Left ventricle myocardium inferior (tissue), 1 donor: ENCODE data around the gene TMEM200B. TPM values are rescaled to one million over a fixed set of nuclear protein-coding genes. Genes with fewer than 3 reads are reported as not detected.
"Not testable (repeated sequence)": the region's sequence is repeated elsewhere in the genome, so short reads cannot be mapped to it uniquely, and the experiment has no call there.

Experiments used
- DNase-seq: peaks from one replicate; pipeline ENCODE4 v3.0.0-alpha.2; 2020
- H3K27ac ChIP-seq: fragments of 200-600 bp; replicated peaks from 2 replicates; pipeline ENCODE4 v1.8.0; 2021
- H3K27me3 ChIP-seq: fragments of 200-600 bp; 2 replicates; pipeline ENCODE4 v1.8.0; 2021; ENCODE audit warnings: low read depth
- H3K36me3 ChIP-seq: fragments of 200-600 bp; 2 replicates; pipeline ENCODE4 v1.8.0; 2021
- H3K4me1 ChIP-seq: fragments of 200-600 bp; 2 replicates; pipeline ENCODE4 v1.8.0; 2021
- H3K4me3 ChIP-seq: fragments of 200-600 bp; 2 replicates; pipeline ENCODE4 v1.8.0; 2021; ENCODE audit warnings: mild to moderate bottlenecking, moderate library complexity
- H3K9me3 ChIP-seq: fragments of 200-600 bp; replicated peaks from 2 replicates; pipeline ENCODE4 v1.8.0; 2021
- intact Hi-C: fragments of 100-400 bp; cut with micrococcal nuclease; formaldehyde crosslinking; loops from one replicate; pipeline ENCODE4 v1.11.0; 2022
- total RNA-seq: library from RNA; stranded (reverse); fragmentation: NEBNext Ultra II Directional; extraction: Animal tissue kit (Norgen Biotek cat#: 25700); gene quantifications from one replicate; pipeline ENCODE4 v1.2.1, GENCODE V29; 2021
- TF ChIP-seq, protein P1 (sequence below): fragments of 200-600 bp; IDR thresholded peaks from 2 replicates; pipeline ENCODE4 v1.8.0; 2021; ENCODE audit warnings: antibody characterized with exemption, mild to moderate bottlenecking, borderline replicate concordance
- donor health status: DM: no; HTN: yes; CAD: no; lungs with severe emphysema.

The TMEM200B gene
- total RNA-seq, 1 donor from 2014 or later: 1.6 TPM

DNA sequence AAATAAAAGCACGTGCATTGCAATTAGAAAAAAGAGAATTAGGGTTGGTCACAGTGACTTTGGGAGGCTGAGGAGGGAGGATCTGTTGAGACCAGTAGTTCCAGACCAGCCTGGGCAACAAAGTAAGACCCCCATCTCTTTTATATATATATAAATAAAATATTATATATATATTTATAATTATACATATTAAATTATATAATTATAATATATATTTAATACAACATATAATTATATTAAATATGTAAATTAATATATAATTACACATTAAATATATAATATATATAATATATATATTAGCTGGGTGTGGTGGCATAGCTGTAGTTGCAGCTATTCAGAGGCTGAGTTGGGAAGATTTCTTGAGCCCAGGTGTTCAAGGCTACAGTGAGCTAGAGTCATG lies 23.2 kb downstream of the TMEM200B start:
- Histone ChIP-seq H3K27ac (no peak overlapping the region), H3K27me3 (no peaks in the 10 kb centered on the region), H3K9me3 (no peaks in the 10 kb centered on the region), H3K4me3 (no peak overlapping the region), H3K4me1 (no peaks in the 10 kb centered on the region), H3K36me3 (peaks cover 20% of the 10 kb centered on the region)
- TF ChIP-seq, protein P1, sequence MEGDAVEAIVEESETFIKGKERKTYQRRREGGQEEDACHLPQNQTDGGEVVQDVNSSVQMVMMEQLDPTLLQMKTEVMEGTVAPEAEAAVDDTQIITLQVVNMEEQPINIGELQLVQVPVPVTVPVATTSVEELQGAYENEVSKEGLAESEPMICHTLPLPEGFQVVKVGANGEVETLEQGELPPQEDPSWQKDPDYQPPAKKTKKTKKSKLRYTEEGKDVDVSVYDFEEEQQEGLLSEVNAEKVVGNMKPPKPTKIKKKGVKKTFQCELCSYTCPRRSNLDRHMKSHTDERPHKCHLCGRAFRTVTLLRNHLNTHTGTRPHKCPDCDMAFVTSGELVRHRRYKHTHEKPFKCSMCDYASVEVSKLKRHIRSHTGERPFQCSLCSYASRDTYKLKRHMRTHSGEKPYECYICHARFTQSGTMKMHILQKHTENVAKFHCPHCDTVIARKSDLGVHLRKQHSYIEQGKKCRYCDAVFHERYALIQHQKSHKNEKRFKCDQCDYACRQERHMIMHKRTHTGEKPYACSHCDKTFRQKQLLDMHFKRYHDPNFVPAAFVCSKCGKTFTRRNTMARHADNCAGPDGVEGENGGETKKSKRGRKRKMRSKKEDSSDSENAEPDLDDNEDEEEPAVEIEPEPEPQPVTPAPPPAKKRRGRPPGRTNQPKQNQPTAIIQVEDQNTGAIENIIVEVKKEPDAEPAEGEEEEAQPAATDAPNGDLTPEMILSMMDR: no peak
- intact Hi-C loops: no loop called here
- no peak for DNase-seq

DNA sequence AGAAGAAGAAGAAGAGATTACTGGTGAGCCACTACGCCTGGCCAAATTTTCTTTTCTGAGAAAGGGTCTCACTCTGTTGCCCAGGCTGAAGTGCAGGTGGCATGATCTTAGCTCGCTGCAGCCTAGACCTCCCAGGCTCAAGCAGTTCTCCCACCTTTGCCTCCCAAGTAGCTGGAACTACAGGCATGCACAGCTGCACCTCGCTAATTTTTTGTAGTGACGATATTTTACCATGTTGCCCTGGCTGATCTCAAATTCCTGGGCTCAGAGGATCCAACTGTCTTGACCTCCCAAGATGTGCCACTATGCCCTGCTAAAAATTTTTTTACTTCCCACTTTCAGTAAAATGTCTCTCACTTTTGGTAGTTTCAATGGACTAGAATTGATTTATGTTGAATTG lies 24.4 kb downstream of the TMEM200B start:
- no peaks in the 10 kb centered on the region for H3K9me3 ChIP-seq
- intact Hi-C loops: no loop called here
- TF ChIP-seq, protein P1: no peak
- DNase-seq: no peak
- H3K27ac ChIP-seq: no peak overlapping the region
- H3K4me3 ChIP-seq: no peak overlapping the region
- no peaks in the 10 kb centered on the region for H3K27me3 ChIP-seq
- H3K36me3 ChIP-seq: peaks cover 20% of the 10 kb centered on the region
- no peaks in the 10 kb centered on the region for H3K4me1 ChIP-seq

DNA sequence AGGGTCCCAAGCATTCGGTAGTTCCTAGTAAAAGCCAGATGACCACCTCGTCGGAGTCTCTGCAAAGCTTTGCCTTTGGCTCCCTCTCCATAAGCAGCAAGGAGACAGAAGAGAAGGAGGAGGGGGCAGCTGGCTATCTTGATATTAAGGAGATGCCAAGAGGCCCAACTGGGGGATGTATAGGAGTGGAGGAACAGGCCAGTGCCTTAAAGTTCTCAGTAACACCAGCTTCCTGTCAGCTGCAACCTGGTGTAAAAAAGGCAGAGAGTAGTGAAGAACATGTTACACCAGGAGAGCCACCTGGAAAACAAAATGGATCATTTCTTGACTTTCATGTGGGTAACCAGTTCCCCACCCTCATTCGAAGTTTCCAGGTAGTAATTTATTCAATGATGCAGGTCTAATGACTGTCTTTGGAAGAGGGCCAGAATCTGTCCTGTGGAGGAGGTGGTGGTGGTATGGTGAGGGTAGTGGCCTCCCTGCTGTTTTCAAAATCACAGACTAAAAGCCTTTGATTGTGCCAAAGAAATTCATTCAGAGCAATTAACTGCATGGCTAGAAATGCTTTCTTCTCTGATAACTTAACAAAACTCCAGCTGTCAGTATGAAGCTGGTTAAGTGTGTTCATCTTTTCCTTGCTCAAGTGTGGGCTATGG lies 27.3 kb downstream of the TMEM200B start:
- Histone ChIP-seq H3K4me3 (no peak overlapping the region), H3K4me1 (peaks cover 6% of the 10 kb centered on the region), H3K27ac (no peak overlapping the region), H3K27me3 (no peaks in the 10 kb centered on the region), H3K36me3 (peaks cover 12% of the 10 kb centered on the region), H3K9me3 (no peaks in the 10 kb centered on the region)
- intact Hi-C loops: no loop called here
- no peak for DNase-seq
- TF ChIP-seq, protein P1: no peak

DNA sequence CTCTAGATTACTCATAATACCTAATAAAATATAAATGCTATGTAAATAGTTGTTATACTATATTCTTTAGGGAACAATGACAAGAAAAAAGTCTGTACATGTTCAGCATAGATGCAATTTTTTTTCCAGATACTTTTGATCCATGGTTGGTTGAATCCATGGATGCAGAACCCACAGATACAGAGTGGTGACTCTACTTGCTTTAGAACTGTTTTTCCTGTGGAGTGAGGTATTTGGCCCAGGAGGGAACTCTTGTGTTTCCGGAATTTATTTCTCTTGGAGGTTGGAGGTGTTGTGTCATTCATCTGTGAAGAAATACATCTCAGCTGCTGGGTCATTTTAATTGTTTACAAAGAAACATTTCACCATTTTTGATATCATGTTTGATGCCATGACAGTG lies 28.7 kb downstream of the TMEM200B start:
- Histone ChIP-seq H3K36me3 (peaks cover 11% of the 10 kb centered on the region), H3K9me3 (no peaks in the 10 kb centered on the region), H3K27me3 (no peaks in the 10 kb centered on the region), H3K4me3 (no peak overlapping the region), H3K4me1 (peaks cover 11% of the 10 kb centered on the region), H3K27ac (no peak overlapping the region)
- no peak for DNase-seq
- intact Hi-C loops: no loop called here
- TF ChIP-seq, protein P1: no peak

DNA sequence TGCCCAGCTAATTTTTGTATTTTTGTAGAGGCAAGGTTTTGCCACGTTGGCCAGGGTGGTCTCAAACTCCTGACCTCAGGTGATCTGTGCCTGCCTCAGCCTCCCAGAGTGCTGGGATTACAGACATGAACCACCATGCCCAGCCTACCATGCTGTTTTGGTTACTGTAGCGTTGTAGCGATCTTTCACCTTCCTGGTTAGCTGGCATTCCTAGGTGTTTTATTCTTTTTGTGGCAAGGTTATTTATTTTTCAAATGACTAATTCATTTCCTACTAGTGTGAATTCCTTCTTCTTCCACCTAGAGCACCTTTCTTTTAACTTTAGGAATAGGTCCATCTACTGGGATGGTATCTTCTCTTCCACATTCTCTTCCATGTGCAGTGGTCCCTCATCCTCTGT lies 29.3 kb downstream of the TMEM200B start:
- Histone ChIP-seq H3K4me3 (no peak overlapping the region), H3K27ac (no peak overlapping the region), H3K4me1 (peaks cover 11% of the 10 kb centered on the region), H3K9me3 (no peaks in the 10 kb centered on the region), H3K27me3 (no peaks in the 10 kb centered on the region), H3K36me3 (peaks cover 6% of the 10 kb centered on the region)
- no peak for DNase-seq
- TF ChIP-seq, protein P1: no peak
- intact Hi-C loops: no loop called here

DNA sequence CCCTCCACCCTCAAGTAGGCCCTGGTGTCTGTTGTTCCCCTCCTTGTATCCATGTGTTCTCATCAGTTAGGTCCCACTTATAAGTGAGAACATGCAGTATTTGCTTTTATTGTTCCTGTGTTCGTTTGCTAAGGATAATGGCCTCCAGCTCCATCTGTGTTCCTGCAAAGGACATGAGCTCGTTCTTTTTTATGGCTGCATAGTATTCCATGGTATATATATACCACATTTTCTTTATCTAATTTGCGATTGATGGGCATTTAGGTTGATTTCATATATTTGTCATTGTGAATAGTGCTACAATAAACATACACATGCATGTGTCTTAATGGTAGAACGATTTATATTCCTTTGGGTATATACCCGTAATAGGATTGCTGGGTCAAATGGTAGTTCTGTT lies 31.0 kb downstream of the TMEM200B start:
- H3K36me3 ChIP-seq, H3K9me3 ChIP-seq, H3K4me3 ChIP-seq, intact Hi-C loops, H3K27ac ChIP-seq, H3K27me3 ChIP-seq, DNase-seq: not testable (repeated sequence)
- H3K4me1 ChIP-seq: peaks cover 11% of the 10 kb centered on the region
